Measurements from ENCODE around the gene TSC22D2.

TSC22D2 gene

DNA sequence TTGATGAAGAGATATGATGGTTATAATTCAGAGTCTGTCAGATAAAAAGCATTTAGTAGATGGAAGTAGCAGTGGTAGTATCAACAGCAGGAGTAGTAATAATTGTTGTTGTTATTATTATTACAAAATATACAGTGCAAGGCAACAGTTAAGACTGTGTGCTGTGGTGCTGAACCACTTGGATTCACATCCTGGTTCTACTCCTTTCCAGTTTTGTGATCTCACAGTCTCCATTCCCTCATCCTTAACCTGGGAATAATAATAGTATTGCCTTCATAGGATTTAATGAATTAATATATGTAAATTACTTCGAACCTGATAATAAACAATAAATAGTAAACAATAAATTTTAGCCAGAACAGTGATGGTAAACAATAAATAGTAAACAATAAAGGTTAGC, 37.1 kb upstream of the TSC22D2 start:
- no peak for TF ChIP-seq FOXM1 (IDR thresholded peaks at IDR 0.05; ENCODE audit: borderline replicate concordance, low read depth)
- no peak for TF ChIP-seq RAD21 (IDR thresholded peaks at IDR 0.05; ENCODE audit: low read depth)
- TF ChIP-seq TAF1 (IDR thresholded peaks at IDR 0.05; ENCODE audit: low read depth) = no peak
- no peak for TF ChIP-seq NFIC (IDR thresholded peaks at IDR 0.05)
- TF ChIP-seq, protein P1, sequence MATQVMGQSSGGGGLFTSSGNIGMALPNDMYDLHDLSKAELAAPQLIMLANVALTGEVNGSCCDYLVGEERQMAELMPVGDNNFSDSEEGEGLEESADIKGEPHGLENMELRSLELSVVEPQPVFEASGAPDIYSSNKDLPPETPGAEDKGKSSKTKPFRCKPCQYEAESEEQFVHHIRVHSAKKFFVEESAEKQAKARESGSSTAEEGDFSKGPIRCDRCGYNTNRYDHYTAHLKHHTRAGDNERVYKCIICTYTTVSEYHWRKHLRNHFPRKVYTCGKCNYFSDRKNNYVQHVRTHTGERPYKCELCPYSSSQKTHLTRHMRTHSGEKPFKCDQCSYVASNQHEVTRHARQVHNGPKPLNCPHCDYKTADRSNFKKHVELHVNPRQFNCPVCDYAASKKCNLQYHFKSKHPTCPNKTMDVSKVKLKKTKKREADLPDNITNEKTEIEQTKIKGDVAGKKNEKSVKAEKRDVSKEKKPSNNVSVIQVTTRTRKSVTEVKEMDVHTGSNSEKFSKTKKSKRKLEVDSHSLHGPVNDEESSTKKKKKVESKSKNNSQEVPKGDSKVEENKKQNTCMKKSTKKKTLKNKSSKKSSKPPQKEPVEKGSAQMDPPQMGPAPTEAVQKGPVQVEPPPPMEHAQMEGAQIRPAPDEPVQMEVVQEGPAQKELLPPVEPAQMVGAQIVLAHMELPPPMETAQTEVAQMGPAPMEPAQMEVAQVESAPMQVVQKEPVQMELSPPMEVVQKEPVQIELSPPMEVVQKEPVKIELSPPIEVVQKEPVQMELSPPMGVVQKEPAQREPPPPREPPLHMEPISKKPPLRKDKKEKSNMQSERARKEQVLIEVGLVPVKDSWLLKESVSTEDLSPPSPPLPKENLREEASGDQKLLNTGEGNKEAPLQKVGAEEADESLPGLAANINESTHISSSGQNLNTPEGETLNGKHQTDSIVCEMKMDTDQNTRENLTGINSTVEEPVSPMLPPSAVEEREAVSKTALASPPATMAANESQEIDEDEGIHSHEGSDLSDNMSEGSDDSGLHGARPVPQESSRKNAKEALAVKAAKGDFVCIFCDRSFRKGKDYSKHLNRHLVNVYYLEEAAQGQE (IDR thresholded peaks at IDR 0.05; ENCODE audit: low read depth) = no peak
- no peak for TF ChIP-seq MAX (IDR thresholded peaks at IDR 0.05)
- TF ChIP-seq TCF12 (IDR thresholded peaks at IDR 0.05; ENCODE audit: low read depth) = no peak
- TF ChIP-seq ZBTB7A (IDR thresholded peaks at IDR 0.05; ENCODE audit: low read depth) = no peak
- TF ChIP-seq, protein P2, sequence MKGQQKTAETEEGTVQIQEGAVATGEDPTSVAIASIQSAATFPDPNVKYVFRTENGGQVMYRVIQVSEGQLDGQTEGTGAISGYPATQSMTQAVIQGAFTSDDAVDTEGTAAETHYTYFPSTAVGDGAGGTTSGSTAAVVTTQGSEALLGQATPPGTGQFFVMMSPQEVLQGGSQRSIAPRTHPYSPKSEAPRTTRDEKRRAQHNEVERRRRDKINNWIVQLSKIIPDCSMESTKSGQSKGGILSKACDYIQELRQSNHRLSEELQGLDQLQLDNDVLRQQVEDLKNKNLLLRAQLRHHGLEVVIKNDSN (IDR thresholded peaks at IDR 0.05) = no peak
- TF ChIP-seq CREB1 (IDR thresholded peaks at IDR 0.05; ENCODE audit: low read depth) = no peak
- no peak for TF ChIP-seq EGR1 (IDR thresholded peaks at IDR 0.05)

DNA sequence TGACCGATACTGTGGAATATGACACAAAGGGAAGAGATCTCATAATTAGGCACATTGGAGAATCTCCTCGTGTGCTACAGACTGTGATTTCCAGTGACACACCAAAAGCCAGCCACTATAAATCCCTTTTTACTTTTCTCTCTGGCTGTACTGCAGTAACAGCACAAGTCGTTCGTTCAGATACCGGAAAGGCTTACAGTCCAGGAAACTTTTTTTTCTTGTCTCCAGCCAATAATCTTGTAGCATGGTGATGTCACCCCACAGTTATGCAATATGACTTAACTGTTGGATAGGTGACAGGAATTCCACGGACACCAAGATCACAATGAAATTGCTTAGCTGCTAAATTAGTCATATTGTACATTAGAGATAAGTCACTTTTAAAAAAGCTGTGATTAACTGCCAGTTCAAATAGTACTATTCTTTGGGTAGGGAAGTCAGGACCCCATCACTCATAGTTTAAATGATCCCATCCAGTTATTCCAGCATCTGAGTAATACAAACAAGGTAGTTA, 36.3 kb upstream of the TSC22D2 start:
- TF ChIP-seq MAX (IDR thresholded peaks at IDR 0.05) (peak; percentile 40; the same call in 1 of the 2 replicates), RAD21 (IDR thresholded peaks at IDR 0.05; ENCODE audit: low read depth) (no peak), CEBPB (IDR thresholded peaks at IDR 0.05) (peak; percentile 97), ZBTB7A (IDR thresholded peaks at IDR 0.05; ENCODE audit: low read depth) (no peak), EP300 (IDR thresholded peaks at IDR 0.05; ENCODE audit: borderline replicate concordance) (peak; percentile 86), NFIC (IDR thresholded peaks at IDR 0.05) (peak; percentile 97), FOXM1 (IDR thresholded peaks at IDR 0.05; ENCODE audit: borderline replicate concordance, low read depth) (peak; percentile 74), TCF12 (IDR thresholded peaks at IDR 0.05; ENCODE audit: low read depth) (peak; percentile 77), TEAD4 (IDR thresholded peaks at IDR 0.05) (peak; percentile 99)

DNA sequence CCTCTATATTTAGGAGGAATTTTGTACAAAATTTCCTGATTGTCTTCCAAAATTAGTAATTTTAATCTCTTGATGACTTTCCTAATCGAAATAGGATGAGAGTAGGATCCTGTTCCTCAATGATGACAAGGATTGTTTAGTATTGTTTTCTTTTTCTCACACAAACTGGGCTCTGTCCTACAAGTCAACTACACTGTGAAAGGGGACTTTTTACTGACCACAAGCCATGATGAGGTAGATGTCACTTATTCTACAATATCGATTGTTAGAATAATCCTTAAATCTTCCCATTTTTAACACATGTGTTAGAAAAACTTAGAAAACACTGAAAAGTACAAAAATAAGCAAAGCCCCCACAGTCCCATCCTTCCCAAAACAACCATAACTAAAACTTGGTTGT, 35.8 kb upstream of the TSC22D2 start:
- no peak for TF ChIP-seq NFIC (IDR thresholded peaks at IDR 0.05)
- no peak for TF ChIP-seq ZBTB7A (IDR thresholded peaks at IDR 0.05; ENCODE audit: low read depth)
- TF ChIP-seq FOXM1 (IDR thresholded peaks at IDR 0.05; ENCODE audit: borderline replicate concordance, low read depth) = no peak
- no peak for TF ChIP-seq RAD21 (IDR thresholded peaks at IDR 0.05; ENCODE audit: low read depth)
- TF ChIP-seq CEBPB (IDR thresholded peaks at IDR 0.05) = no peak
- no peak for TF ChIP-seq MAX (IDR thresholded peaks at IDR 0.05)
- TF ChIP-seq, protein P1 (IDR thresholded peaks at IDR 0.05; ENCODE audit: low read depth) = no peak
- no peak for TF ChIP-seq TAF1 (IDR thresholded peaks at IDR 0.05; ENCODE audit: low read depth)
- TF ChIP-seq TEAD4 (IDR thresholded peaks at IDR 0.05) = no peak
- no peak for TF ChIP-seq EGR1 (IDR thresholded peaks at IDR 0.05)
- TF ChIP-seq, protein P2 (IDR thresholded peaks at IDR 0.05) = no peak
- no peak for TF ChIP-seq EP300 (IDR thresholded peaks at IDR 0.05; ENCODE audit: borderline replicate concordance)
- no peak for TF ChIP-seq TCF12 (IDR thresholded peaks at IDR 0.05; ENCODE audit: low read depth)

- no peak for TF ChIP-seq ZBTB7A (IDR thresholded peaks at IDR 0.05; ENCODE audit: low read depth)
- no peak for TF ChIP-seq YY1 (IDR thresholded peaks at IDR 0.05; ENCODE audit: low read depth)
- TF ChIP-seq TCF12 (IDR thresholded peaks at IDR 0.05; ENCODE audit: low read depth) = no peak
- no peak for TF ChIP-seq MAX (IDR thresholded peaks at IDR 0.05)
- TF ChIP-seq CEBPB (IDR thresholded peaks at IDR 0.05) = no peak
- TF ChIP-seq, protein P2 (IDR thresholded peaks at IDR 0.05) = no peak
- no peak for TF ChIP-seq EGR1 (IDR thresholded peaks at IDR 0.05)
- no peak for TF ChIP-seq EP300 (IDR thresholded peaks at IDR 0.05; ENCODE audit: borderline replicate concordance)
- no peak for TF ChIP-seq NFIC (IDR thresholded peaks at IDR 0.05)
- TF ChIP-seq, protein P1 (IDR thresholded peaks at IDR 0.05; ENCODE audit: low read depth) = no peak
- no peak for TF ChIP-seq TAF1 (IDR thresholded peaks at IDR 0.05; ENCODE audit: low read depth)
- TF ChIP-seq TEAD4 (IDR thresholded peaks at IDR 0.05) = no peak
- no peak for TF ChIP-seq RAD21 (IDR thresholded peaks at IDR 0.05; ENCODE audit: low read depth)
- no peak for TF ChIP-seq CREB1 (IDR thresholded peaks at IDR 0.05; ENCODE audit: low read depth)
- no peak for TF ChIP-seq FOXM1 (IDR thresholded peaks at IDR 0.05; ENCODE audit: borderline replicate concordance, low read depth)
Measured at GRCh38 chr3:150372722-150373121, 35.4 kb upstream of the TSC22D2 start.
